ENCODE data around the gene PLEKHA8.

PLEKHA8 gene

GRCh38 chr7:30166841-30167235, 138.6 kb downstream of the PLEKHA8 start:
- no peak for DNase-seq (ENCODE audit: low read depth, low spot score)

- DNase-seq (ENCODE audit: low read depth, low spot score), result no peak
Observed at GRCh38 chr7:30167901-30168300, 139.7 kb downstream of the PLEKHA8 start.

GRCh38 chr7:30168835-30169573, 140.8 kb downstream of the PLEKHA8 start:
- peak; percentile 83 for DNase-seq (ENCODE audit: low read depth, low spot score)

GRCh38 chr7:30169579-30169978, 141.4 kb downstream of the PLEKHA8 start:
- DNase-seq (ENCODE audit: low read depth, low spot score), result peak; percentile 69

- DNase-seq (ENCODE audit: low read depth, low spot score), result no peak
Observed at GRCh38 chr7:30170476-30171205, 142.4 kb downstream of the PLEKHA8 start.

GRCh38 chr7:30171766-30172447, 143.7 kb downstream of the PLEKHA8 start:
- no peak for DNase-seq (ENCODE audit: low read depth, low spot score)

- peak; percentile 35 for DNase-seq (ENCODE audit: low read depth, low spot score)
Observed at GRCh38 chr7:30172451-30172850, 144.2 kb downstream of the PLEKHA8 start.

- DNase-seq (ENCODE audit: low read depth, low spot score), result peak; percentile 87
Observed at GRCh38 chr7:30173058-30173897, 145.1 kb downstream of the PLEKHA8 start.

- no peak for DNase-seq (ENCODE audit: low read depth, low spot score)
Observed at GRCh38 chr7:30175180-30175579, 147.0 kb downstream of the PLEKHA8 start.

- no peak for DNase-seq (ENCODE audit: low read depth, low spot score)
Observed at GRCh38 chr7:30175636-30176147, 147.5 kb downstream of the PLEKHA8 start.

- DNase-seq (ENCODE audit: low read depth, low spot score), result no peak
Observed at GRCh38 chr7:30176463-30177109, 148.4 kb downstream of the PLEKHA8 start.

GRCh38 chr7:30177186-30177585, 149.0 kb downstream of the PLEKHA8 start:
- no peak for DNase-seq (ENCODE audit: low read depth, low spot score)

- no peak for DNase-seq (ENCODE audit: low read depth, low spot score)
Observed at GRCh38 chr7:30177965-30178364, 149.8 kb downstream of the PLEKHA8 start.

- DNase-seq (ENCODE audit: low read depth, low spot score), result no peak
Observed at GRCh38 chr7:30178748-30179436, 150.7 kb downstream of the PLEKHA8 start.

All from astrocyte of the hippocampus (primary cell).